Epidermal melanocyte (primary cell): ENCODE data around the gene SERPINB2.

Experiments
- DNase-seq: peaks from one replicate; pipeline ENCODE4 v3.0.0; 2011; ENCODE audit warnings: low spot score; ENCODE audit not compliant: insufficient read length

The SERPINB2 gene

GRCh38 chr18:63887424-63887823 is at the start of gene SERPINB2:
SERPINB2 (plus strand) TSS chr18:63887705; CDS start chr18:63891445, 3,740 bp downstream.
- DNase-seq, result no peak

- DNase-seq, result no peak
Measured at GRCh38 chr18:63843008-63843407, 44.5 kb upstream of the SERPINB2 start.

GRCh38 chr18:63844254-63844653 is 43.3 kb upstream of the SERPINB2 start:
- no peak for DNase-seq

GRCh38 chr18:63848159-63848558 is 39.3 kb upstream of the SERPINB2 start:
- no peak for DNase-seq

GRCh38 chr18:63850020-63850419 is 37.5 kb upstream of the SERPINB2 start:
- no peak for DNase-seq

- no peak for DNase-seq
Measured at GRCh38 chr18:63850636-63851035, 36.9 kb upstream of the SERPINB2 start.

- DNase-seq, result no peak
Measured at GRCh38 chr18:63858456-63858855, 29.0 kb upstream of the SERPINB2 start.

- no peak for DNase-seq
Measured at GRCh38 chr18:63859781-63860475, 27.6 kb upstream of the SERPINB2 start.

GRCh38 chr18:63860531-63860930 is 27.0 kb upstream of the SERPINB2 start:
- no peak for DNase-seq

- no peak for DNase-seq
Measured at GRCh38 chr18:63867368-63868125, 20.0 kb upstream of the SERPINB2 start.

GRCh38 chr18:63868546-63868945 is 19.0 kb upstream of the SERPINB2 start:
- DNase-seq, result no peak

- DNase-seq, result peak; percentile 18
Measured at GRCh38 chr18:63869374-63869773, 18.1 kb upstream of the SERPINB2 start.

GRCh38 chr18:63869851-63870250 is 17.7 kb upstream of the SERPINB2 start:
- DNase-seq, result no peak

GRCh38 chr18:63871836-63872235 is 15.7 kb upstream of the SERPINB2 start:
- no peak for DNase-seq

- DNase-seq, result no peak
Measured at GRCh38 chr18:63872586-63872985, 14.9 kb upstream of the SERPINB2 start.

- no peak for DNase-seq
Measured at GRCh38 chr18:63878343-63878742, 9.2 kb upstream of the SERPINB2 start.

- DNase-seq, result no peak
Measured at GRCh38 chr18:63878925-63879324, 8.6 kb upstream of the SERPINB2 start.

- no peak for DNase-seq
Measured at GRCh38 chr18:63879709-63880108, 7.8 kb upstream of the SERPINB2 start.

- DNase-seq, result no peak
Measured at GRCh38 chr18:63881851-63882250, 5.7 kb upstream of the SERPINB2 start.

GRCh38 chr18:63882333-63883141 is 5.0 kb upstream of the SERPINB2 start:
- no peak for DNase-seq

GRCh38 chr18:63883617-63884016 is 3.9 kb upstream of the SERPINB2 start:
- no peak for DNase-seq
